T-cell (primary cell): ENCODE data around the gene ATP2A1. TPM values are rescaled to one million over a fixed set of nuclear protein-coding genes. Genes with fewer than 3 reads are reported as not detected.
"Not testable (repeated sequence)": the region's sequence is repeated elsewhere in the genome, so short reads cannot be mapped to it uniquely, and the experiment has no call there.

Source experiments
- ATAC-seq, 4 experiments: fragments of 200-7000 bp in 3 of 4; fragments of 150-1000 bp in 1 of 4; cut with Tn5 transposase; replicated peaks in 1 of 4; 1 replicate in 3 of 4; 2 replicates in 1 of 4; pipeline ENCODE4 v1.10.0; 2021; ENCODE audit warnings: moderate library complexity in 3 of 4, mild to moderate bottlenecking in 2 of 4, moderate number of reproducible peaks in 1 of 4
- CTCF ChIA-PET, 2 donors: fragments of 300-600 bp; sonication (Branson Sonifier 250); formaldehyde crosslinking; loops; one replicate each; lab custom pipeline; 2022; ENCODE audit warnings: antibody characterized with exemption in 2 of 2; lab: Charles Lee
- POLR2A ChIA-PET, 2 donors: fragments of 300-600 bp; sonication (Branson Sonifier 250); formaldehyde crosslinking; loops; one replicate each; lab custom pipeline; 2022; ENCODE audit warnings: antibody characterized with exemption in 2 of 2; lab: Charles Lee
- DNase-seq, 35 experiments: peaks; one replicate each; pipeline versions ENCODE4 v3.0.0 to v3.0.0-alpha.2; 2013 to 2023
- H3K27ac ChIP-seq: one replicate; pipeline ENCODE4 v1.5.1; 2013; ENCODE audit warnings: low read length
- H3K27me3 ChIP-seq, 2 experiments: replicated peaks in 1 of 2; 1 replicate in 1 of 2; 2 replicates in 1 of 2; pipeline versions ENCODE4 v1.6.1 to v1.7.0; 2013; ENCODE audit warnings: low read length in 1 of 2, mixed read lengths in 1 of 2; ENCODE audit not compliant: control insufficient read depth in 2 of 2, insufficient read depth in 2 of 2; ENCODE audit errors: extremely low read depth in 1 of 2
- H3K36me3 ChIP-seq, 2 donors: 1 replicate in 1 of 2; 2 replicates in 1 of 2; pipeline versions ENCODE4 v1.6.1 to v1.7.0; 2013; ENCODE audit warnings: low read length in 1 of 2; ENCODE audit not compliant: control insufficient read depth in 2 of 2, insufficient read depth in 1 of 2; ENCODE audit errors: extremely low read depth in 1 of 2
- H3K4me1 ChIP-seq, 2 experiments: 1 replicate in 1 of 2; 2 replicates in 1 of 2; pipeline versions ENCODE4 v1.6.1 to v1.7.0; 2013; ENCODE audit warnings: low read length in 2 of 2, mixed read lengths in 1 of 2; ENCODE audit not compliant: insufficient read depth in 2 of 2, control insufficient read depth in 1 of 2; ENCODE audit errors: extremely low read depth in 1 of 2
- H3K4me3 ChIP-seq, 2 donors: 1 replicate in 1 of 2; 2 replicates in 1 of 2; pipeline versions ENCODE4 v1.5.1 to v1.7.0; 2013; ENCODE audit warnings: mild to moderate bottlenecking in 2 of 2, low read length in 1 of 2, moderate library complexity in 1 of 2; ENCODE audit not compliant: control insufficient read depth in 1 of 2; ENCODE audit errors: extremely low read depth in 1 of 2
- H3K9me3 ChIP-seq: 2 replicates; pipeline ENCODE4 v1.7.0; 2013
- H3K27ac Mint-ChIP-seq, 2 donors: one replicate each; pipeline ENCODE4 v1.8.0; 2020 to 2021; ENCODE audit warnings: mild to moderate bottlenecking in 2 of 2, mixed read lengths in 2 of 2
- H3K27me3 Mint-ChIP-seq, 2 donors: one replicate each; pipeline ENCODE4 v1.8.0; 2021 to 2022; ENCODE audit warnings: mixed read lengths in 2 of 2
- H3K36me3 Mint-ChIP-seq: one replicate; pipeline ENCODE4 v1.8.0; 2021; ENCODE audit warnings: mixed read lengths
- H3K4me1 Mint-ChIP-seq, 3 donors: one replicate each; pipeline ENCODE4 v1.8.0; 2020 to 2022; ENCODE audit warnings: mixed read lengths in 3 of 3, mild to moderate bottlenecking in 1 of 3
- H3K4me3 Mint-ChIP-seq, 3 donors: one replicate each; pipeline ENCODE4 v1.8.0; 2020 to 2022; ENCODE audit warnings: mild to moderate bottlenecking in 3 of 3, mixed read lengths in 3 of 3, moderate library complexity in 3 of 3
- H3K9me3 Mint-ChIP-seq, 3 donors: one replicate each; pipeline ENCODE4 v1.8.0; 2020 to 2022; ENCODE audit warnings: mixed read lengths in 3 of 3
- WGBS: methylation state at CpG from one replicate; pipeline ENCODE4 v1.1.5; 2013; ENCODE audit warnings: missing lambda C conversion rate; ENCODE audit not compliant: insufficient coverage; 5-methylcytosine and 5-hydroxymethylcytosine counted together
- total RNA-seq, 35 experiments: library from RNA in 6 of 35; stranded (reverse) in 6 of 35; fragments of 120-200 nt in 1 of 35; gene quantifications; one replicate each; pipeline versions ENCODE4 v1.2.1 to v1.2.4 and lab custom pipeline; 2013 to 2026

ATP2A1 gene
- total RNA-seq, 5 donors from 2014 or later (not counting 1 experiment from before 2014, with no cell fraction given) = 0.82 to 1.6 (median 0.95) TPM

DNA sequence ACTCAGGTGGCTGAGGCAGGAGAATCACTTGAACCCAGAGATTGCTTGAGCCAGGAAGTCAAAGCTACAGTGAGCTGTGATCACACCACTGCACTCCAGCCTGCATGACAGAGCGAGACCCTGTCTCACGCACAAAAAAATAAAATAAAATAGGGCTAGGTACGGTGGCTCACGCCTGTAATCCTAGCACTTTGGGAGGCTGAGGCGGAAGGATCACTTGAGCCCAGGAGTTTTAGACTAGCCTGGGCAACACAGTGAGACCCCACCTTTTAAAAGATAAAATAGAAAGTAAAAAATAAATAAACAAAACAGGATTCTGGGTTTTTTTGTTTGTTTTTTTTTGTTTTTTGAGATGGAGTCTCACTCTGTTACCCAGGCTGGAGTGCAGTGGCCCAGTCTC is 12.1 kb downstream of the ATP2A1 start:
- H3K9me3 Mint-ChIP-seq, H3K4me1 Mint-ChIP-seq, CTCF ChIA-PET, ATAC-seq, H3K27ac ChIP-seq, H3K4me1 ChIP-seq, H3K27me3 ChIP-seq, H3K27ac Mint-ChIP-seq, H3K27me3 Mint-ChIP-seq, H3K4me3 ChIP-seq, H3K4me3 Mint-ChIP-seq, POLR2A ChIA-PET, DNase-seq, H3K36me3 Mint-ChIP-seq, H3K9me3 ChIP-seq, H3K36me3 ChIP-seq: not testable (repeated sequence)
- WGBS = no CpG with 5 or more reads among the region's 5 CpGs

DNA sequence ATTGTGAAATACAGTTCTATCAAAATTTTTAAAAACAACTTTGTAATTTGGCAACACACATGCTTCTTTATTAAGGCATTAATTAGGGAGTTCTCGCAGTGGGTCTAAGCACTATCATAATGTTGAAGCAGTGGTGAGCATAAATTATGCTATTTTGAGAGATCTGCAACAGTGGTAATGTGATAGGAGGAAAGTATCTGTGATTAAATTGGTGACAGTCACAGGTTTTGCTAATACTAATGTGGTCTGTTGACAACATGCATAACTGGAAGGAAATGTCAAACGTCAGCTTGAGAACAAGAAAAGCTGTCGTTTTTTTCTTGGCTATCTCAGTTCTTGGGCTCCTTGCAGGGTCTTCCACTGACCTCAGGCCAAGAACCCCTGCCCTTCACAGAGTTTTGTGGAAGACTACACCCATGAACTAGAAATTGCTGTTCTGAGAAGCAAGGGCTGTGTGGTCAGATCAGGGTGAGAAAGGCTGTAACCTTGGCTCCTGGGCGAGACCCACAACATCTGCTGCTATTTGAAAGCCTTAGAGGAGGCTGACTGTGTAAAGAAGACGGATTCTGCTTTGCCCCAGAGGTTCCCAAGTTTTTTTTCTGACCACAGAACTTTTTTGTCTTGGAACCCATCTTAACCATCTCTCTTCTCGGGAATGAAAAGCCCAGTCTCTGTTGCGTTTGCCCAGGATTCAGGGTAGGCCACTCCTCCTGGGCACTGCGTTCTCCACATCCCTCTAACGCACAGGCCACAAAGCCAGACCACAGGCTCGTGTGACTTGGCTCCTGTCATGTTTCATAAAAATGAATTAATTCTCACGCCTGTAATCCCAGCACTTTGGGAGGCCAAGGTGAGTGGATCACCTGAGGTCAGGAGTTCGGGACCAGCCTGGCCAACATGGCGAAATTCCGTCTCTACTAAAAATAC is 13.9 kb downstream of the ATP2A1 start:
- Histone ChIP-seq H3K4me3 (no peak overlapping the region), H3K36me3 (no peaks in the 10 kb centered on the region), H3K27me3 (no peaks in the 10 kb centered on the region), H3K27ac (no peak overlapping the region), H3K9me3 (no peaks in the 10 kb centered on the region), H3K4me1 (no peaks in the 10 kb centered on the region)
- DNase-seq (no peak), ATAC-seq (no peak)
- H3K4me1 Mint-ChIP-seq = no peaks in the 10 kb centered on the region
- H3K36me3 Mint-ChIP-seq = no peaks in the 10 kb centered on the region
- WGBS = 70% methylated on average over 10 of the region's 14 CpGs
- ChIA-PET POLR2A (no interaction called here), CTCF (no interaction called here)
- no peaks in the 10 kb centered on the region for H3K27me3 Mint-ChIP-seq
- H3K9me3 Mint-ChIP-seq = no peaks in the 10 kb centered on the region
- no peak overlapping the region for H3K27ac Mint-ChIP-seq
- no peak overlapping the region for H3K4me3 Mint-ChIP-seq

DNA sequence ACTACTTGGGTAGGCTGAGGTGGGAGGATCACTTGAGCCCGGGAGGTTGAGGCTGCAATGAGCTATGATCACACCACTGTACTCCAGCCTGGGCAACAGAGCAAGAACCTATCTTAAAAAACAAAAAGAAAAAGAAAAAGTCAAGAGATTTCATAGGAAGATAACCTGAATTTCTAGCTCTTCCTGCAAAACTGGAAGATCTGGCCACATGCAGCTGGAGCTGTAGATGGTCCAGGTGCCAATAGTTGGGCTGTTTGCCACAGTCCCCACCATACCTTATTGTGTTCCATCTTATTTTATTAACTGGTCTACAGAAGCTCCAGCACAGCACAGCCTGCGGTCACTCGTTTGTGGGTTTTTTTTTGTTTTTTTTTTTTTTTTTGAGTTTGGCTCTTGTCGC is 15.0 kb downstream of the ATP2A1 start:
- Histone ChIP-seq H3K4me1 (no peaks in the 10 kb centered on the region), H3K4me3 (no peak overlapping the region), H3K27ac (no peak overlapping the region), H3K27me3 (no peaks in the 10 kb centered on the region), H3K36me3 (no peaks in the 10 kb centered on the region), H3K9me3 (no peaks in the 10 kb centered on the region)
- Mint-ChIP-seq H3K27me3 (no peaks in the 10 kb centered on the region), H3K4me3 (no peak overlapping the region), H3K9me3 (no peaks in the 10 kb centered on the region), H3K27ac (no peak overlapping the region), H3K36me3 (no peaks in the 10 kb centered on the region), H3K4me1 (no peaks in the 10 kb centered on the region)
- ChIA-PET CTCF (no interaction called here), POLR2A (no interaction called here)
- WGBS = no CpG with 5 or more reads among the region's 4 CpGs
- ATAC-seq (no peak), DNase-seq (no peak)

DNA sequence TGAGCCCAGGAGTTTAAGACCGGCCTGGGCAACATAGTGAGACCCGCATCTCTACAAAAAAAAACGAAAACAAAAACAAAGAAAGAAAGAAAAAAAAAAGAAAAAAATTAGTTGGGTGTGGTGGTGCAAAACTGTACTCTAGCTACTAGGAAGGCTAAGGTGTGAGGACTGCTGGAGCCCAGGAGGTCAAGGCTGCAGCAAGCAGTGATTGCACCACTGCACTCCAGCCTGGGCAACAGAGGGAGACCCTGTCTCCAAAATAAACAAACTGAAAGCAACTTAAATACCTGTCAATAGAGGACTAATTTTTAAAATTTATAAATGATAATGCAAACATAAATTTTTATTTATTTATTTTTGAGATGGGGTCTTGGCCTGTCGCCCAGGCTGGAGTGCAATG is 17.3 kb downstream of the ATP2A1 start:
- POLR2A ChIA-PET = interaction anchor here (0.5 kb wide), 2 partner anchors 25 to 414 kb away, joined by 3 read pairs; no protein-coding TSS in a partner anchor
- no peak for ATAC-seq

DNA sequence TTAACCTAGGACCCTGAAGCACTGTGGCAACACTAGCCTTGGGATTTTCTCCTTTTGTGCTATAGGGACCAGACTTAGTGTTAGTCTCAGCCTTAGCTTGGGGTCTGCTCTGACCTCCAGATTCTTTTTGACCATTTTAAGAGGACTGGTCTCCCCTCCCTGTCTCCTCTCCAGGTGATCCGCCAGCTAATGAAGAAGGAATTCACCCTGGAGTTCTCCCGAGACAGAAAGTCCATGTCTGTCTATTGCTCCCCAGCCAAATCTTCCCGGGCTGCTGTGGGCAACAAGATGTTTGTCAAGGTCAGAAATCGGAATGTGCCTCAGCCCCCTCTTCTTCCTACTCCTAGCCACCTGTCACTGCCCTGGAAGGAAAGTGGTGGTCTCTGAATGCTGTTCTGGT is 19.5 kb downstream of the ATP2A1 start:
- WGBS = 100% methylated on average over 2 of the region's 4 CpGs
- H3K27ac Mint-ChIP-seq = no peak overlapping the region

More for the DNA sequence above, 17.3 kb downstream of the ATP2A1 start:
- Mint-ChIP-seq H3K27ac (no peak overlapping the region), H3K9me3 (no peaks in the 10 kb centered on the region), H3K4me3 (no peak overlapping the region), H3K4me1 (no peaks in the 10 kb centered on the region), H3K27me3 (no peaks in the 10 kb centered on the region), H3K36me3 (no peaks in the 10 kb centered on the region)
- Histone ChIP-seq H3K27me3 (no peaks in the 10 kb centered on the region), H3K9me3 (no peaks in the 10 kb centered on the region), H3K4me3 (no peak overlapping the region), H3K36me3 (no peaks in the 10 kb centered on the region), H3K4me1 (no peaks in the 10 kb centered on the region), H3K27ac (no peak overlapping the region)
- WGBS = no CpG with 5 or more reads among the region's 4 CpGs
- no peak for DNase-seq
- CTCF ChIA-PET = no interaction called here

DNA sequence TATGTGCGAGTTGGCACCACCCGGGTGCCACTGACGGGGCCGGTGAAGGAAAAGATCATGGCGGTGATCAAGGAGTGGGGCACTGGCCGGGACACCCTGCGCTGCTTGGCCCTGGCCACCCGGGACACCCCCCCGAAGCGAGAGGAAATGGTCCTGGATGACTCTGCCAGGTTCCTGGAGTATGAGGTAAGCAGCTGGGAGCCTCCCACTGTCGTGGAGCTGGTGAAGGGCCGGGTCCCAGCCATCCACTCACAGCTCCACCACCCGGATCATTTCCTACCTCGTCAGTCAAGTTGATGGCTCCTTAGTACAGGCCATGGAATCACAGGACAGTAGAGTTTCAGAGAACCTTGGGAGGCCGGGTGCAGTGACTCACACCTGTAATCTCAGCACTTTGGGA is 20.0 kb downstream of the ATP2A1 start:
- CTCF ChIA-PET = no interaction called here
- 92% methylated on average over 14 of the region's 15 CpGs for WGBS
- Mint-ChIP-seq H3K9me3 (no peaks in the 10 kb centered on the region), H3K27ac (no peak overlapping the region), H3K27me3 (no peaks in the 10 kb centered on the region), H3K36me3 (no peaks in the 10 kb centered on the region), H3K4me3 (no peak overlapping the region), H3K4me1 (peaks cover 0 to 3% (median 0%) of the 10 kb centered on the region in 3 donors)
- no peak overlapping the region for H3K27ac ChIP-seq
- H3K27me3 ChIP-seq = no peaks in the 10 kb centered on the region
- no peak overlapping the region for H3K4me3 ChIP-seq
- ATAC-seq = no peak
- no peaks in the 10 kb centered on the region for H3K36me3 ChIP-seq
- no peak for DNase-seq
- peaks cover 0 to 6% of the 10 kb centered on the region in 2 experiments for H3K4me1 ChIP-seq
- no peaks in the 10 kb centered on the region for H3K9me3 ChIP-seq
- POLR2A ChIA-PET = no interaction called here

More for the DNA sequence above, 19.5 kb downstream of the ATP2A1 start:
- Histone ChIP-seq H3K27me3 (no peaks in the 10 kb centered on the region), H3K36me3 (no peaks in the 10 kb centered on the region), H3K9me3 (no peaks in the 10 kb centered on the region), H3K27ac (no peak overlapping the region), H3K4me3 (no peak overlapping the region), H3K4me1 (peaks cover 0 to 6% of the 10 kb centered on the region in 2 experiments)
- no peaks in the 10 kb centered on the region for H3K9me3 Mint-ChIP-seq
- no peaks in the 10 kb centered on the region for H3K27me3 Mint-ChIP-seq
- peaks cover 0 to 2% (median 0%) of the 10 kb centered on the region in 3 donors for H3K4me1 Mint-ChIP-seq
- H3K36me3 Mint-ChIP-seq = no peaks in the 10 kb centered on the region
- H3K4me3 Mint-ChIP-seq = no peak overlapping the region
- ChIA-PET POLR2A (no interaction called here), CTCF (no interaction called here)
- ATAC-seq (no peak), DNase-seq (no peak)
